Measurements from ENCODE around the gene OSBPL2.
A peak's percentile ranks its signal among the peaks of the same experiment; 100 is the strongest.

OSBPL2 gene

GRCh38 chr20:62237801-62238568 is at the start of gene OSBPL2:
TSS of gene OSBPL2 (plus strand) at chr20:62238521. CDS start at chr20:62256185, 17,664 bp downstream.
- peak; percentile 99 to 100 for DNase-seq (ENCODE audit: low read depth in 2 of 2)

- DNase-seq (ENCODE audit: low read depth in 2 of 2), result no peak
Observed at GRCh38 chr20:62190639-62191411, 47.5 kb upstream of the OSBPL2 start.

GRCh38 chr20:62191781-62192559 is 46.4 kb upstream of the OSBPL2 start:
- no peak for DNase-seq (ENCODE audit: low read depth in 2 of 2)

- no peak for DNase-seq (ENCODE audit: low read depth in 2 of 2)
Observed at GRCh38 chr20:62192635-62193034, 45.7 kb upstream of the OSBPL2 start.

GRCh38 chr20:62193079-62194025 is 45.0 kb upstream of the OSBPL2 start:
- DNase-seq (ENCODE audit: low read depth in 2 of 2), result no peak

- no peak for DNase-seq (ENCODE audit: low read depth in 2 of 2)
Observed at GRCh38 chr20:62195075-62195405, 43.3 kb upstream of the OSBPL2 start.

- DNase-seq (ENCODE audit: low read depth in 2 of 2), result no peak
Observed at GRCh38 chr20:62195736-62196135, 42.6 kb upstream of the OSBPL2 start.

- DNase-seq (ENCODE audit: low read depth in 2 of 2), result no peak
Observed at GRCh38 chr20:62196286-62196685, 42.0 kb upstream of the OSBPL2 start.

- no peak for DNase-seq (ENCODE audit: low read depth in 2 of 2)
Observed at GRCh38 chr20:62197311-62197710, 41.0 kb upstream of the OSBPL2 start.

- no peak for DNase-seq (ENCODE audit: low read depth in 2 of 2)
Observed at GRCh38 chr20:62197801-62198200, 40.5 kb upstream of the OSBPL2 start.

GRCh38 chr20:62198496-62198895 is 39.8 kb upstream of the OSBPL2 start:
- DNase-seq (ENCODE audit: low read depth in 2 of 2), result no peak

GRCh38 chr20:62198931-62199330 is 39.4 kb upstream of the OSBPL2 start:
- DNase-seq (ENCODE audit: low read depth in 2 of 2), result no peak

GRCh38 chr20:62200491-62201172 is 37.7 kb upstream of the OSBPL2 start:
- no peak for DNase-seq (ENCODE audit: low read depth in 2 of 2)

- DNase-seq (ENCODE audit: low read depth in 2 of 2), result no peak
Observed at GRCh38 chr20:62201173-62202082, 36.9 kb upstream of the OSBPL2 start.

- no peak for DNase-seq (ENCODE audit: low read depth in 2 of 2)
Observed at GRCh38 chr20:62202083-62202395, 36.3 kb upstream of the OSBPL2 start.

GRCh38 chr20:62202676-62203377 is 35.5 kb upstream of the OSBPL2 start:
- DNase-seq (ENCODE audit: low read depth in 2 of 2), result no peak

GRCh38 chr20:62203378-62204030 is 34.8 kb upstream of the OSBPL2 start:
- no peak for DNase-seq (ENCODE audit: low read depth in 2 of 2)

- DNase-seq (ENCODE audit: low read depth in 2 of 2), result no peak
Observed at GRCh38 chr20:62205618-62206387, 32.5 kb upstream of the OSBPL2 start.

Data from activated CD4-positive, alpha-beta T cell treated with anti-CD3 and anti-CD28 coated beads for 24 hours (primary cell).